Mesenchymal stem cell (in vitro differentiated cells and primary cell): ENCODE results near the gene PALS2.

Source experiments
- DNase-seq: peaks from one replicate; pipeline ENCODE4 v3.0.0-alpha.2; 2013
- H2AFZ ChIP-seq: one replicate; pipeline ENCODE4 v1.6.1; 2013; ENCODE audit warnings: low read depth, mild to moderate bottlenecking, control low read depth, inconsistent platforms, low read length, moderate library complexity
- H2AK5ac ChIP-seq: 2 replicates; pipeline ENCODE4 v1.6.1; 2013; ENCODE audit warnings: low read length, moderate library complexity, mild to moderate bottlenecking, inconsistent platforms; ENCODE audit not compliant: severe bottlenecking
- H2BK120ac ChIP-seq: one replicate; pipeline ENCODE4 v1.6.1; 2013; ENCODE audit warnings: low read depth, mild to moderate bottlenecking, inconsistent platforms, low read length, moderate library complexity
- H2BK12ac ChIP-seq, 2 experiments: one replicate each; pipeline ENCODE4 v1.6.1; 2013; ENCODE audit warnings: inconsistent platforms in 2 of 2, low read length in 2 of 2, mild to moderate bottlenecking in 2 of 2, moderate library complexity in 2 of 2, control low read depth in 1 of 2
- H2BK15ac ChIP-seq: one replicate; pipeline ENCODE4 v1.6.1; 2013; ENCODE audit warnings: mild to moderate bottlenecking, low read depth, inconsistent platforms; ENCODE audit not compliant: poor library complexity, severe bottlenecking
- H2BK5ac ChIP-seq: 2 replicates; pipeline ENCODE4 v1.6.1; 2013; ENCODE audit warnings: low read depth, mild to moderate bottlenecking, low read length, control low read depth, inconsistent platforms; ENCODE audit not compliant: poor library complexity, severe bottlenecking
- H3K14ac ChIP-seq, 2 experiments: one replicate each; pipeline ENCODE4 v1.6.1; 2013; ENCODE audit warnings: inconsistent platforms in 2 of 2, low read length in 2 of 2, control low read depth in 1 of 2, mild to moderate bottlenecking in 1 of 2, moderate library complexity in 1 of 2
- H3K18ac ChIP-seq, 2 experiments: one replicate each; pipeline ENCODE4 v1.6.1; 2013; ENCODE audit warnings: inconsistent platforms in 2 of 2, low read length in 2 of 2, control low read depth in 1 of 2, low read depth in 1 of 2, mild to moderate bottlenecking in 1 of 2
- H3K23ac ChIP-seq, 2 experiments: one replicate each; pipeline ENCODE4 v1.6.1; 2013; ENCODE audit warnings: inconsistent platforms in 2 of 2, low read length in 2 of 2, mild to moderate bottlenecking in 2 of 2, moderate library complexity in 2 of 2, control low read depth in 1 of 2
- H3K27ac ChIP-seq: 2 replicates; pipeline ENCODE4 v1.5.1; 2013; ENCODE audit warnings: mild to moderate bottlenecking, moderate library complexity, low read length, control low read depth, inconsistent platforms; ENCODE audit not compliant: poor library complexity, severe bottlenecking
- H3K27me3 ChIP-seq, 2 experiments: 2 replicates each; pipeline versions ENCODE4 v1.6.1 to v1.7.0; 2013; ENCODE audit warnings: low read length in 2 of 2, mild to moderate bottlenecking in 2 of 2, moderate library complexity in 2 of 2, control low read depth in 1 of 2, inconsistent platforms in 1 of 2; ENCODE audit not compliant: control insufficient read depth in 1 of 2, insufficient read depth in 1 of 2
- H3K36me3 ChIP-seq, 2 experiments: 2 replicates each; pipeline versions ENCODE4 v1.6.1 to v1.7.0; 2013; ENCODE audit warnings: low read length in 2 of 2, control low read depth in 1 of 2, inconsistent platforms in 1 of 2, low read depth in 1 of 2, mild to moderate bottlenecking in 1 of 2; ENCODE audit not compliant: insufficient read depth in 2 of 2, control insufficient read depth in 1 of 2
- H3K4ac ChIP-seq, 2 experiments: one replicate each; pipeline ENCODE4 v1.6.1; 2013; ENCODE audit warnings: inconsistent platforms in 2 of 2, low read length in 2 of 2, mild to moderate bottlenecking in 2 of 2, moderate library complexity in 2 of 2, control low read depth in 1 of 2, low read depth in 1 of 2
- H3K4me1 ChIP-seq: 2 replicates; pipeline ENCODE4 v1.6.1; 2013; ENCODE audit warnings: low read depth, low read length, control low read depth; ENCODE audit not compliant: control insufficient read depth, insufficient read depth
- H3K4me2 ChIP-seq: 2 replicates; pipeline ENCODE4 v1.6.1; 2013; ENCODE audit warnings: low read length, mild to moderate bottlenecking, inconsistent platforms; ENCODE audit not compliant: poor library complexity, severe bottlenecking
- H3K4me3 ChIP-seq, 2 experiments: 2 replicates each; pipeline versions ENCODE4 v1.5.1 to v1.7.0; 2013; ENCODE audit warnings: low read length in 2 of 2, mild to moderate bottlenecking in 2 of 2, control low read depth in 1 of 2, low read depth in 1 of 2; ENCODE audit not compliant: insufficient read depth in 1 of 2
- H3K79me1 ChIP-seq: replicated peaks from 2 replicates; pipeline ENCODE4 v1.6.1; 2013; ENCODE audit warnings: mild to moderate bottlenecking, control low read depth, low read length, inconsistent platforms; ENCODE audit not compliant: poor library complexity, severe bottlenecking
- H3K9ac ChIP-seq: 2 replicates; pipeline ENCODE4 v1.7.0; 2013; ENCODE audit warnings: mild to moderate bottlenecking, low read length, moderate library complexity
- H3K9me3 ChIP-seq: 2 replicates; pipeline ENCODE4 v1.7.0; 2013; ENCODE audit warnings: mild to moderate bottlenecking, low read length; ENCODE audit not compliant: control insufficient read depth
- H4K8ac ChIP-seq: one replicate; pipeline ENCODE4 v1.6.1; 2013; ENCODE audit warnings: inconsistent platforms, mild to moderate bottlenecking, low read length, moderate library complexity
- H4K91ac ChIP-seq: one replicate; pipeline ENCODE4 v1.6.1; 2013; ENCODE audit warnings: mild to moderate bottlenecking, low read length, inconsistent platforms
- whole genome bisulfite sequencing: methylation state at CpG from one replicate; pipeline ENCODE4 v1.1.7; 2013; ENCODE audit warnings: mixed read lengths; 5-methylcytosine and 5-hydroxymethylcytosine counted together

PALS2 gene

DNA sequence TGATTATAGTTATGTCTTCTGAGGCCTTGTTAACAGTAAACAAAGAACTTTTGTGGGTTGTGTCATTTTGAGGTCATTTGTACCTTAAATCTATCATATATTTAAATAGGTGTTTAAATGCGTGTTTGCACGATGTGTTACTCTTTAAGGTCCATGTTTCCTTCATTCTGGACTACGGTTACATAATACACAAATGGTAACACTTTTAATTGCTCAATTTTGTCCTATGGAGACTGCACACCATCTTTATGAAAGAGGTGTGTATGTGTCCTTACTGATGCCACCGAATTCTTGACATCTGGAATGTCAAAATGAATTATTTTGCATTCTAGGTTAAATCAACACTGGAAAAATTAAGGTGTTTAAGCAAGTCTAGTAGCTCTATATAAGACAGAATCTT is 1.7 kb downstream of the PALS2 start:
- 17% methylated on average over 1 of the region's 4 CpGs for WGBS
- peak overlapping the region; percentile 91 for H3K9ac ChIP-seq

DNA sequence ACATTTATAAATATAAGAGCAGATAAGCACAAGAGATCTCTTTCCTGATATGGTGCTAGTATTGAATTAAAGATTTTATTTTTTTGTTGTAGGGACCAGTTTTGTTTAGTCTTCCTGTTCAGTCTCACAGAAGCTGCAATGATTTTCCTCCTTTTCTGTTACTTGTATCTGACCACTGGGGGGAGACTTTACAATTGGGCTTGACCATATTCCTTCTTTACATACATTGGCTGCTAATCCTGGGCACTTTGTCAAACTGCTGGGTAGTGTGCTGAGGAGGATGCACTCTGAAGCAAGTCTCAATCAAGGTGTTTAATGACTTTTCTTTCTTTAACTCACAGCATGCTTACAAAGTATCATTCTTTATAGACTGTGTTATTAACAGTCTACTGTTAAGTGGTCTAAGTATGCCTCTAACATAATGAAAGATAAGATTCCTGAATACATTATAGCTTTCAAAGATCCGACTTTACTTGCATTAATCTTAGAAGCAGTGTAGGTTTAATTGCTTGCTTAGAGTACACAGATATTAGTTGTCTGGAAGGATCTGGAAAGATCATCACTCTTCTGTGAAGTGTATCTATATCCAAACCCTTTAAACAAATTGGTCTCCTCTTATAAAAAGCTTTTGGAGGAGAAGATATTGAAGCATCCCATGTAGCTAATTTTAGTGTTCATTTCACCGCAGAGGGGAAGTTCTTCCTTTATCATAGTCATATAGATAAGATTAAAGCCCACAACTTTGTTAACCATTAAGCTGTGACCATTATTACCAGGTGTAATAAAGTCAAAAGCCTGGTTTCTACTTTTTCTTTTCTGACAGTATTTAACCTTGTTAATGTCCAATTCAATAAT is 3.1 kb downstream of the PALS2 start:
- Histone ChIP-seq H3K4me3 (no peak overlapping the region), H3K9ac (peak overlapping the region; percentile 91), H2AK5ac (no peak overlapping the region), H3K79me1 (peaks cover 4% of the 10 kb centered on the region), H3K4me2 (no peak overlapping the region), H4K8ac (no peak overlapping the region), H4K91ac (no peak overlapping the region), H3K36me3 (no peaks in the 10 kb centered on the region), H2BK15ac (no peak overlapping the region), H2BK5ac (no peak overlapping the region), H3K4ac (no peak overlapping the region), H2BK120ac (no peak overlapping the region), H3K4me1 (no peaks in the 10 kb centered on the region), H3K27ac (no peak overlapping the region), H3K18ac (no peak overlapping the region), H3K27me3 (no peaks in the 10 kb centered on the region), H2AFZ (no peak overlapping the region), H3K9me3 (no peaks in the 10 kb centered on the region), H2BK12ac (no peak overlapping the region), H3K14ac (no peak overlapping the region), H3K23ac (no peak overlapping the region)
- WGBS = no CpG with 5 or more reads among the region's 2 CpGs
- DNase-seq = peak; percentile 76

More for the DNA sequence above, 1.7 kb downstream of the PALS2 start:
- H3K4me3 ChIP-seq = peak overlapping the region in 1 of 2 experiments; percentile 90
- H2BK12ac ChIP-seq = no peak overlapping the region
- H3K27ac ChIP-seq = no peak overlapping the region
- H4K91ac ChIP-seq = no peak overlapping the region
- H3K4ac ChIP-seq = no peak overlapping the region
- no peak overlapping the region for H2AFZ ChIP-seq
- peaks cover 0 to 6% of the 10 kb centered on the region in 2 experiments for H3K27me3 ChIP-seq
- H2BK5ac ChIP-seq = no peak overlapping the region
- no peak overlapping the region for H2BK120ac ChIP-seq
- H3K9me3 ChIP-seq = no peaks in the 10 kb centered on the region
- no peak overlapping the region for H3K14ac ChIP-seq
- H2BK15ac ChIP-seq = no peak overlapping the region
- no peaks in the 10 kb centered on the region for H3K4me1 ChIP-seq
- no peak overlapping the region for H4K8ac ChIP-seq
- H3K36me3 ChIP-seq = no peaks in the 10 kb centered on the region
- no peak overlapping the region for H2AK5ac ChIP-seq
- DNase-seq = no peak
- H3K23ac ChIP-seq = no peak overlapping the region
- H3K18ac ChIP-seq = no peak overlapping the region
- H3K79me1 ChIP-seq = peaks cover 2% of the 10 kb centered on the region
- H3K4me2 ChIP-seq = peak overlapping the region; percentile 80

DNA sequence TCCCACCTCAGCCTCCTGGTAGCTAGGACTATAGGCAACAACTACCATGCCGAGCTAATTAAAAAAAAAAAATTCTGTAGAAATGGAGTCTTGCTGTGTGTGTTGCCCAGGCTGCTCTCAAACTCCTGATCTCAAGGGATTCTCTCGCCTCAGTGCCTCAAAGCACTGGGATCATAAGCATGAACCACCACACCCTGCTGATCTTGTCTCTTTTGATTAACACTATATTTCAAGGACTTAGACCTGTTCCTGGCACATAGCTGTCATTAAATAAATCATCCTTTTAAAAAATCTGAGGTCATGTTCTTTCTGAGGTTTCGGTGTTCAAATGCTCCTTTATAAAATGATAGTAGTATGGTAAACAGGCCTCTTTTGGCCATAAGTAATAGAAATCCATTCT is 4.8 kb downstream of the PALS2 start:
- H4K8ac ChIP-seq = no peak overlapping the region
- H2BK120ac ChIP-seq = no peak overlapping the region
- H2BK5ac ChIP-seq = no peak overlapping the region
- H3K4me1 ChIP-seq = no peaks in the 10 kb centered on the region
- H2BK12ac ChIP-seq = no peak overlapping the region
- no peaks in the 10 kb centered on the region for H3K9me3 ChIP-seq
- no peak overlapping the region for H3K14ac ChIP-seq
- no peak overlapping the region for H2BK15ac ChIP-seq
- H2AK5ac ChIP-seq = no peak overlapping the region
- no peaks in the 10 kb centered on the region for H3K27me3 ChIP-seq
- no peak overlapping the region for H3K9ac ChIP-seq
- no peak overlapping the region for H3K27ac ChIP-seq
- no peak overlapping the region for H3K4me2 ChIP-seq
- no peak for DNase-seq
- peaks cover 4% of the 10 kb centered on the region for H3K79me1 ChIP-seq
- H3K4ac ChIP-seq = no peak overlapping the region
- no peak overlapping the region for H3K23ac ChIP-seq
- no peak overlapping the region for H3K18ac ChIP-seq
- WGBS = 97% methylated on average over 3 of the region's 3 CpGs
- H4K91ac ChIP-seq = no peak overlapping the region
- no peak overlapping the region for H2AFZ ChIP-seq
- no peaks in the 10 kb centered on the region for H3K36me3 ChIP-seq
- no peak overlapping the region for H3K4me3 ChIP-seq

DNA sequence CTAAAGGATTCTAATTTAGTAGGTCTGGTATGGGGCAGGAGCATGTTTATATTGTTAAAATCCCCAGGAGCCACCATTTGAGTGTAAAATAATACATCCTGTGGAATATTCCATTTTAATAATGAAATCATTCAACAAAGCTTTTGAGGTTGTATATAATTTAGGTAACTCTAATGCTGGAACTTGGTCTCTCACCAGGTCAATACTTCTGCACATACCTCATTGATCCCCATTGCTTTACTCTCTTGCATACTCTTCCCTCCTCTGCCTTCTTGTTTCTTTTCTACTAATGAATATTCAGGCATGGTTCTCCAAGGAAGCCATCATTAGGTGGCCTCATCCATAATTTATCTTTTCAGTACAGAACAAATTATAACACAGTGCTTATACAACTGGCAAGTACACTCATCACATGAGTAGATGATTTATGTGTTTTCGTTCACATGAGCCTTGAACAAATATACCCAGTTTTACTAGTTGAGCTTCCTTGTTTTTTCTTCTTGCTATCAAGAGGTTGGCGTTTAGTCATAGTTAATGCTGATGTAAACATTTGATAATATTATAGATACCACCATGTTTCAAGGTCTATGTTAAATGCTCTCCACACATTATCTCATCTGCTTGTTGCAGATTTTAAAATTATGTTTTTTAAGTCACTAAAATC is 7.2 kb downstream of the PALS2 start:
- Histone ChIP-seq H3K23ac (no peak overlapping the region), H3K9me3 (no peaks in the 10 kb centered on the region), H3K18ac (no peak overlapping the region), H3K27ac (no peak overlapping the region), H2AK5ac (no peak overlapping the region), H2BK120ac (no peak overlapping the region), H3K4me1 (no peaks in the 10 kb centered on the region), H3K4ac (no peak overlapping the region), H3K9ac (no peak overlapping the region), H2BK15ac (no peak overlapping the region), H2BK12ac (no peak overlapping the region), H3K27me3 (no peaks in the 10 kb centered on the region), H4K8ac (no peak overlapping the region), H2BK5ac (no peak overlapping the region), H3K79me1 (peaks cover 2% of the 10 kb centered on the region), H3K14ac (no peak overlapping the region), H2AFZ (no peak overlapping the region), H3K4me2 (no peak overlapping the region), H3K4me3 (no peak overlapping the region), H3K36me3 (no peaks in the 10 kb centered on the region), H4K91ac (no peak overlapping the region)
- no CpG with 5 or more reads among the region's 2 CpGs for WGBS
- DNase-seq = peak; percentile 46
